ENCODE results near the gene LGALS13. TPM values are rescaled to one million over a fixed set of nuclear protein-coding genes. Genes with fewer than 3 reads are reported as not detected.

The LGALS13 gene
- total and polyA plus RNA-seq, 8 donors: not detected

- no peak for DNase-seq
- Histone ChIP-seq H3K4me1 (no peaks in the 10 kb centered on the region), H3K9me3 (no peaks in the 10 kb centered on the region), H3K27ac (no peak overlapping the region), H3K4me3 (no peak overlapping the region), H3K27me3 (peaks cover 0 to 5% (median 0%) of the 10 kb centered on the region in 4 donors), H3K36me3 (no peaks in the 10 kb centered on the region)
- TF ChIP-seq CTCF (IDR thresholded peaks at IDR 0.05): no peak
- no peak for ATAC-seq
- intact Hi-C loops (cut with DNase I): no loop called here
- no peak for FAIRE-seq
- 18 to 35% methylated on average over 4 of the region's 4 CpGs for WGBS, 2 donors
These were observed 19.9 kb upstream of the LGALS13 start for GRCh38 chr19:39582442-39582841.

GRCh38 chr19:39582891-39583625 lies 19.3 kb upstream of the LGALS13 start:
- H3K27me3 ChIP-seq: peaks cover 0 to 10% (median 0%) of the 10 kb centered on the region in 4 donors
- H3K4me1 ChIP-seq: no peaks in the 10 kb centered on the region
- H3K36me3 ChIP-seq: no peaks in the 10 kb centered on the region
- no peak for TF ChIP-seq CTCF (IDR thresholded peaks at IDR 0.05)
- H3K27ac ChIP-seq: no peak overlapping the region
- DNase-seq (no peak), ATAC-seq (no peak), FAIRE-seq (no peak)
- H3K9me3 ChIP-seq: no peaks in the 10 kb centered on the region
- no peak overlapping the region for H3K4me3 ChIP-seq
- 44 to 58% methylated on average over 8 of the region's 8 CpGs for WGBS, 2 donors
- intact Hi-C loops (cut with DNase I): no loop called here

- Histone ChIP-seq H3K9me3 (no peaks in the 10 kb centered on the region), H3K27me3 (peaks cover 0 to 9% (median 0%) of the 10 kb centered on the region in 4 donors), H3K36me3 (no peaks in the 10 kb centered on the region), H3K4me1 (no peaks in the 10 kb centered on the region), H3K27ac (no peak overlapping the region), H3K4me3 (no peak overlapping the region)
- WGBS, 2 donors: 43 to 47% methylated on average over 4 of the region's 4 CpGs
- ATAC-seq (no peak), FAIRE-seq (no peak), DNase-seq (no peak)
- TF ChIP-seq CTCF (IDR thresholded peaks at IDR 0.05): no peak
- intact Hi-C loops (cut with DNase I): no loop called here
These were observed 14.8 kb upstream of the LGALS13 start for GRCh38 chr19:39587496-39587895.

- DNase-seq (no peak), FAIRE-seq (no peak), ATAC-seq (no peak)
- Histone ChIP-seq H3K27me3 (peaks cover 0 to 9% (median 0%) of the 10 kb centered on the region in 4 donors), H3K36me3 (no peaks in the 10 kb centered on the region), H3K4me3 (no peak overlapping the region), H3K9me3 (no peaks in the 10 kb centered on the region), H3K27ac (no peak overlapping the region), H3K4me1 (no peaks in the 10 kb centered on the region)
- no peak for TF ChIP-seq CTCF (IDR thresholded peaks at IDR 0.05)
- 22% methylated on average over 2 of the region's 2 CpGs for WGBS, 2 donors
- intact Hi-C loops (cut with DNase I): no loop called here
These were observed 14.3 kb upstream of the LGALS13 start for GRCh38 chr19:39588066-39588465.

GRCh38 chr19:39590265-39590664 lies 12.1 kb upstream of the LGALS13 start:
- Histone ChIP-seq H3K27ac (no peak overlapping the region), H3K27me3 (peaks cover 0 to 12% (median 0%) of the 10 kb centered on the region in 4 donors), H3K4me3 (no peak overlapping the region), H3K4me1 (no peaks in the 10 kb centered on the region), H3K36me3 (no peaks in the 10 kb centered on the region), H3K9me3 (no peaks in the 10 kb centered on the region)
- WGBS, 2 donors: 36 to 50% methylated on average over 2 of the region's 2 CpGs
- FAIRE-seq: no peak
- ATAC-seq: no peak
- no peak for TF ChIP-seq CTCF (IDR thresholded peaks at IDR 0.05)
- no peak for DNase-seq
- intact Hi-C loops (cut with DNase I): no loop called here

All from pancreas (tissue), 10 donors.